WTC11 (cell line): ENCODE data around the gene NDUFS2. TPM values are rescaled to one million over a fixed set of nuclear protein-coding genes. Genes with fewer than 3 reads are reported as not detected.

Experiments
- ATAC-seq: fragments of 200-7000 bp; cut with Tn5 transposase; 2 replicates; pipeline ENCODE4 v1.10.0; 2021; ENCODE audit warnings: mild to moderate bottlenecking, moderate library complexity
- CTCF ChIA-PET: fragments of 300-600 bp; sonication (Branson Sonifier 250); formaldehyde crosslinking; loops from one replicate; lab custom pipeline; 2021; ENCODE audit warnings: antibody characterized with exemption; lab: Charles Lee
- POLR2A ChIA-PET: fragments of 350-600 bp; sonication (Branson Sonifier 250); formaldehyde crosslinking; loops from one replicate; lab custom pipeline; 2021; ENCODE audit warnings: antibody characterized with exemption; lab: Charles Lee
- DNase-seq: peaks from one replicate; pipeline ENCODE4 v3.0.0; 2021; ENCODE audit warnings: low spot score
- H3K27ac Mint-ChIP-seq: 2 replicates; pipeline ENCODE4 v1.8.0; 2021; ENCODE audit warnings: mixed read lengths
- H3K27me3 Mint-ChIP-seq: 2 replicates; pipeline ENCODE4 v1.8.0; 2021; ENCODE audit warnings: low read depth, mild to moderate bottlenecking, moderate library complexity, mixed read lengths
- H3K36me3 Mint-ChIP-seq: 2 replicates; pipeline ENCODE4 v1.8.0; 2021; ENCODE audit warnings: mixed read lengths
- H3K4me1 Mint-ChIP-seq: 2 replicates; pipeline ENCODE4 v1.8.0; 2022; ENCODE audit warnings: mixed read lengths
- H3K4me3 Mint-ChIP-seq: 2 replicates; pipeline ENCODE4 v1.8.0; 2021; ENCODE audit warnings: mild to moderate bottlenecking, moderate library complexity, mixed read lengths
- H3K9me3 Mint-ChIP-seq: 2 replicates; pipeline ENCODE4 v1.8.0; 2021; ENCODE audit warnings: mixed read lengths
- ATF2 ChIP-seq: sonication (generic); formaldehyde crosslinking; IDR thresholded peaks from 2 replicates; pipeline ENCODE4 v1.8.1; 2022; ENCODE audit warnings: low read depth, missing genetic modification reagents, borderline replicate concordance
- ESRRA ChIP-seq: sonication (generic); formaldehyde crosslinking; IDR thresholded peaks from 2 replicates; pipeline ENCODE4 v1.8.1; 2022; ENCODE audit warnings: mild to moderate bottlenecking, missing genetic modification reagents, borderline replicate concordance
- GABPB1 ChIP-seq: sonication (generic); formaldehyde crosslinking; IDR thresholded peaks from 2 replicates; pipeline ENCODE4 v1.8.1; 2023; ENCODE audit warnings: mild to moderate bottlenecking, missing genetic modification reagents
- GTF2I ChIP-seq: fragments of 250-450 bp; sonication (Bioruptor Pico); conservative IDR thresholded peaks from 2 replicates; pipeline ENCODE4 v1.4.0; 2021; ENCODE audit warnings: mild to moderate bottlenecking
- MXD4 ChIP-seq: fragments of 250-450 bp; sonication (Bioruptor Pico); IDR thresholded peaks from 2 replicates; pipeline ENCODE4 v1.8.0; 2021; ENCODE audit warnings: mild to moderate bottlenecking, moderate library complexity, borderline replicate concordance
- MYBL2 ChIP-seq: sonication (generic); formaldehyde crosslinking; IDR thresholded peaks from 2 replicates; pipeline ENCODE4 v1.8.1; 2023; ENCODE audit warnings: mild to moderate bottlenecking, moderate library complexity, missing genetic modification reagents
- NFATC4 ChIP-seq: fragments of 250-450 bp; sonication (Bioruptor Pico); IDR thresholded peaks from 2 replicates; pipeline ENCODE4 v1.9.0; 2021; ENCODE audit warnings: mild to moderate bottlenecking
- NFYB ChIP-seq: sonication (generic); formaldehyde crosslinking; conservative IDR thresholded peaks from 2 replicates; pipeline ENCODE4 v1.8.0; 2022; ENCODE audit warnings: low read depth, missing genetic modification reagents
- NR1H2 ChIP-seq: sonication (generic); formaldehyde crosslinking; IDR thresholded peaks from 2 replicates; pipeline ENCODE4 v1.9.0; 2021; ENCODE audit warnings: mild to moderate bottlenecking, moderate library complexity, missing genetic modification reagents
- RORB ChIP-seq: fragments of 250-450 bp; sonication (Bioruptor Pico); IDR thresholded peaks from 2 replicates; pipeline ENCODE4 v1.9.0; 2021; ENCODE audit warnings: mild to moderate bottlenecking
- SOX15 ChIP-seq: fragments of 250-450 bp; sonication (Bioruptor Pico); IDR thresholded peaks from 2 replicates; pipeline ENCODE4 v1.9.0; 2021; ENCODE audit warnings: mild to moderate bottlenecking
- ZNF317 ChIP-seq: sonication (generic); formaldehyde crosslinking; IDR thresholded peaks from 2 replicates; pipeline ENCODE4 v1.8.1; 2023; ENCODE audit warnings: low read depth, mild to moderate bottlenecking, moderate library complexity, missing genetic modification reagents, borderline replicate concordance
- ZNF396 ChIP-seq: fragments of 250-450 bp; sonication (Bioruptor Pico); IDR thresholded peaks from 2 replicates; pipeline ENCODE4 v1.8.0; 2021; ENCODE audit warnings: mild to moderate bottlenecking, moderate library complexity, borderline replicate concordance
- ZNF423 ChIP-seq: fragments of 250-450 bp; sonication (Bioruptor Pico); IDR thresholded peaks from 2 replicates; pipeline ENCODE4 v2.1.2; 2022; ENCODE audit warnings: mild to moderate bottlenecking, moderate library complexity
- ZSCAN18 ChIP-seq: fragments of 250-450 bp; sonication (Bioruptor Pico); IDR thresholded peaks from 2 replicates; pipeline ENCODE4 v2.1.2; 2022; ENCODE audit warnings: mild to moderate bottlenecking, moderate library complexity
- total RNA-seq: library from RNA; stranded (reverse); gene quantifications from 3 replicates; pipeline ENCODE4 v1.2.3, GENCODE V29; 2021
- TF ChIP-seq, protein P1 (sequence below): sonication (generic); formaldehyde crosslinking; conservative IDR thresholded peaks from 2 replicates; pipeline ENCODE4 v1.8.1; 2022; ENCODE audit warnings: mild to moderate bottlenecking, missing genetic modification reagents
- TF ChIP-seq, protein P2 (sequence below): fragments of 250-450 bp; sonication (Bioruptor Pico); conservative IDR thresholded peaks from 2 replicates; pipeline ENCODE4 v1.9.0; 2021; ENCODE audit warnings: mild to moderate bottlenecking
- TF ChIP-seq, protein P3 (sequence below): fragments of 250-450 bp; sonication (Bioruptor Pico); IDR thresholded peaks from 2 replicates; pipeline ENCODE4 v1.9.0; 2021; ENCODE audit warnings: mild to moderate bottlenecking
- TF ChIP-seq, protein P4 (sequence below): sonication (generic); formaldehyde crosslinking; IDR thresholded peaks from 2 replicates; pipeline ENCODE4 v1.8.0; 2023; ENCODE audit warnings: mild to moderate bottlenecking, missing genetic modification reagents
- TF ChIP-seq, protein P5 (sequence below): sonication (generic); formaldehyde crosslinking; IDR thresholded peaks from 2 replicates; pipeline ENCODE4 v1.8.1; 2023; ENCODE audit warnings: mild to moderate bottlenecking, missing genetic modification reagents
- TF ChIP-seq, protein P6 (sequence below): fragments of 250-450 bp; sonication (Bioruptor Pico); IDR thresholded peaks from 2 replicates; pipeline ENCODE4 v1.8.0; 2021; ENCODE audit warnings: mild to moderate bottlenecking

The NDUFS2 gene
- total RNA-seq, 1 experiment from 2014 or later = 108 TPM

- peak overlapping the region; percentile 100 for H3K27ac Mint-ChIP-seq
- TF ChIP-seq NFATC4 (CRISPR knock-in tag) (no peak), GABPB1 (no peak), SOX15 (CRISPR knock-in tag) (no peak), ESRRA (CRISPR knock-in tag) (no peak), ZNF396 (no peak), ATF2 (CRISPR knock-in tag) (no peak)
- TF ChIP-seq, protein P1, sequence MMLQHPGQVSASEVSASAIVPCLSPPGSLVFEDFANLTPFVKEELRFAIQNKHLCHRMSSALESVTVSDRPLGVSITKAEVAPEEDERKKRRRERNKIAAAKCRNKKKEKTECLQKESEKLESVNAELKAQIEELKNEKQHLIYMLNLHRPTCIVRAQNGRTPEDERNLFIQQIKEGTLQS (CRISPR knock-in tag) = no peak
- TF ChIP-seq, protein P2, sequence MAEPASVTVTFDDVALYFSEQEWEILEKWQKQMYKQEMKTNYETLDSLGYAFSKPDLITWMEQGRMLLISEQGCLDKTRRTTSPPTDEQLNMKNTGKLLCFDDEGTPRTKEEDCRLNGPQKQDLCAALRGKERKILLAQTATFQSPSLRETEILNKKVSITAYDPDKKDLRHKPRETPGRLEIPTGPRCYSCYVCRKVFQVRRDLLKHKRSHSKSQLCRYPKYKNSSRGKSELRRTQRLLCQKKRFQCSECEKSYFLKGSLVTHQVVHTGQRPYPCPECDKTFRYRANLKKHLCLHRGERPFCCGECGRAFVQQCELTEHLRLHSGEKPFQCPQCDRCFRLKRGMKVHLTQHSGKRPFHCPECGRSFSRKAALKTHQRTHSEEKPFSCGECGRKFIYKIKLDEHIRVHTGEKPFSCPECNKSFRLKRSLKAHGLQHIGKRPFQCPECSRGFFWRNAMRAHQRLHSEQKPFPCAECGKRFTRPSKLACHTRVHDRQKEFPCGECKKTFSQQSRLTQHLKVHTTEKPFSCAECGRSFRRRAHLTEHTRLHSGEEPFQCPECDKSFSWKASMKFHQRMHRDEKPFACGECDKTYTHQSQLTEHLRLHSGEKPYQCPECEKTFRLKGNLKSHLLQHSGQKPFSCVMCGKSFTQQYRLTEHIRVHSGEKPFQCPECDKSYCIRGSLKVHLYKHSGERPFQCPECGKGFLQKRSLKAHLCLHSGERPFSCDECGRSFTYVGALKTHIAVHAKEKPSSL (CRISPR knock-in tag) = no peak
- TF ChIP-seq, protein P3, sequence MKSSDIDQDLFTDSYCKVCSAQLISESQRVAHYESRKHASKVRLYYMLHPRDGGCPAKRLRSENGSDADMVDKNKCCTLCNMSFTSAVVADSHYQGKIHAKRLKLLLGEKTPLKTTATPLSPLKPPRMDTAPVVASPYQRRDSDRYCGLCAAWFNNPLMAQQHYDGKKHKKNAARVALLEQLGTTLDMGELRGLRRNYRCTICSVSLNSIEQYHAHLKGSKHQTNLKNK (CRISPR knock-in tag) = no peak
- H3K36me3 Mint-ChIP-seq = peaks cover 22% of the 10 kb centered on the region
- H3K9me3 Mint-ChIP-seq = no peaks in the 10 kb centered on the region
- H3K27me3 Mint-ChIP-seq = no peaks in the 10 kb centered on the region
- ATAC-seq = no peak
- CTCF ChIA-PET = interaction anchor here (1.0 to 2.5 kb wide), 7 partner anchors 8 to 204 kb away, joined by 3 to 41 read pairs (median 6); partner anchors contain the start of genes KLHDC9, PPOX and TOMM40L
- DNase-seq = no peak
- peak overlapping the region; percentile 97 for H3K4me3 Mint-ChIP-seq
- POLR2A ChIA-PET = interaction anchor here (1.5 to 1.7 kb wide), 2 partner anchors 21 to 24 kb away, joined by 3 to 9 read pairs; partner anchors contain the start of genes ADAMTS4 and UFC1
- peaks cover 20% of the 10 kb centered on the region for H3K4me1 Mint-ChIP-seq
Observed at GRCh38 chr1:161177936-161178244, 24.3 kb upstream of the NDUFS2 start.

- POLR2A ChIA-PET = no interaction called here
- Mint-ChIP-seq H3K4me3 (no peak overlapping the region), H3K9me3 (no peaks in the 10 kb centered on the region), H3K4me1 (peaks cover 20% of the 10 kb centered on the region), H3K36me3 (peaks cover 7% of the 10 kb centered on the region), H3K27me3 (no peaks in the 10 kb centered on the region; the same call in 1 of the 2 replicates), H3K27ac (no peak overlapping the region)
- DNase-seq (no peak), ATAC-seq (no peak)
- no peak for TF ChIP-seq RORB
- TF ChIP-seq, protein P4, sequence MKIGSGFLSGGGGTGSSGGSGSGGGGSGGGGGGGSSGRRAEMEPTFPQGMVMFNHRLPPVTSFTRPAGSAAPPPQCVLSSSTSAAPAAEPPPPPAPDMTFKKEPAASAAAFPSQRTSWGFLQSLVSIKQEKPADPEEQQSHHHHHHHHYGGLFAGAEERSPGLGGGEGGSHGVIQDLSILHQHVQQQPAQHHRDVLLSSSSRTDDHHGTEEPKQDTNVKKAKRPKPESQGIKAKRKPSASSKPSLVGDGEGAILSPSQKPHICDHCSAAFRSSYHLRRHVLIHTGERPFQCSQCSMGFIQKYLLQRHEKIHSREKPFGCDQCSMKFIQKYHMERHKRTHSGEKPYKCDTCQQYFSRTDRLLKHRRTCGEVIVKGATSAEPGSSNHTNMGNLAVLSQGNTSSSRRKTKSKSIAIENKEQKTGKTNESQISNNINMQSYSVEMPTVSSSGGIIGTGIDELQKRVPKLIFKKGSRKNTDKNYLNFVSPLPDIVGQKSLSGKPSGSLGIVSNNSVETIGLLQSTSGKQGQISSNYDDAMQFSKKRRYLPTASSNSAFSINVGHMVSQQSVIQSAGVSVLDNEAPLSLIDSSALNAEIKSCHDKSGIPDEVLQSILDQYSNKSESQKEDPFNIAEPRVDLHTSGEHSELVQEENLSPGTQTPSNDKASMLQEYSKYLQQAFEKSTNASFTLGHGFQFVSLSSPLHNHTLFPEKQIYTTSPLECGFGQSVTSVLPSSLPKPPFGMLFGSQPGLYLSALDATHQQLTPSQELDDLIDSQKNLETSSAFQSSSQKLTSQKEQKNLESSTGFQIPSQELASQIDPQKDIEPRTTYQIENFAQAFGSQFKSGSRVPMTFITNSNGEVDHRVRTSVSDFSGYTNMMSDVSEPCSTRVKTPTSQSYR (CRISPR knock-in tag) = no peak
- no peak for TF ChIP-seq NR1H2
- no peak for TF ChIP-seq ZNF317 (CRISPR knock-in tag)
- no peak for TF ChIP-seq GTF2I (CRISPR knock-in tag)
- TF ChIP-seq ZNF423 (CRISPR knock-in tag) = no peak
- TF ChIP-seq ZSCAN18 = no peak
- no peak for TF ChIP-seq MYBL2 (CRISPR knock-in tag)
- TF ChIP-seq NFYB (CRISPR knock-in tag) = no peak
- no peak for TF ChIP-seq MXD4 (CRISPR knock-in tag)
- TF ChIP-seq ESRRA (CRISPR knock-in tag) = no peak
- TF ChIP-seq, protein P5, sequence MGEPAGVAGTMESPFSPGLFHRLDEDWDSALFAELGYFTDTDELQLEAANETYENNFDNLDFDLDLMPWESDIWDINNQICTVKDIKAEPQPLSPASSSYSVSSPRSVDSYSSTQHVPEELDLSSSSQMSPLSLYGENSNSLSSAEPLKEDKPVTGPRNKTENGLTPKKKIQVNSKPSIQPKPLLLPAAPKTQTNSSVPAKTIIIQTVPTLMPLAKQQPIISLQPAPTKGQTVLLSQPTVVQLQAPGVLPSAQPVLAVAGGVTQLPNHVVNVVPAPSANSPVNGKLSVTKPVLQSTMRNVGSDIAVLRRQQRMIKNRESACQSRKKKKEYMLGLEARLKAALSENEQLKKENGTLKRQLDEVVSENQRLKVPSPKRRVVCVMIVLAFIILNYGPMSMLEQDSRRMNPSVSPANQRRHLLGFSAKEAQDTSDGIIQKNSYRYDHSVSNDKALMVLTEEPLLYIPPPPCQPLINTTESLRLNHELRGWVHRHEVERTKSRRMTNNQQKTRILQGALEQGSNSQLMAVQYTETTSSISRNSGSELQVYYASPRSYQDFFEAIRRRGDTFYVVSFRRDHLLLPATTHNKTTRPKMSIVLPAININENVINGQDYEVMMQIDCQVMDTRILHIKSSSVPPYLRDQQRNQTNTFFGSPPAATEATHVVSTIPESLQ = no peak
- TF ChIP-seq, protein P6, sequence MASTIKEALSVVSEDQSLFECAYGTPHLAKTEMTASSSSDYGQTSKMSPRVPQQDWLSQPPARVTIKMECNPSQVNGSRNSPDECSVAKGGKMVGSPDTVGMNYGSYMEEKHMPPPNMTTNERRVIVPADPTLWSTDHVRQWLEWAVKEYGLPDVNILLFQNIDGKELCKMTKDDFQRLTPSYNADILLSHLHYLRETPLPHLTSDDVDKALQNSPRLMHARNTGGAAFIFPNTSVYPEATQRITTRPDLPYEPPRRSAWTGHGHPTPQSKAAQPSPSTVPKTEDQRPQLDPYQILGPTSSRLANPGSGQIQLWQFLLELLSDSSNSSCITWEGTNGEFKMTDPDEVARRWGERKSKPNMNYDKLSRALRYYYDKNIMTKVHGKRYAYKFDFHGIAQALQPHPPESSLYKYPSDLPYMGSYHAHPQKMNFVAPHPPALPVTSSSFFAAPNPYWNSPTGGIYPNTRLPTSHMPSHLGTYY (CRISPR knock-in tag) = no peak
- CTCF ChIA-PET = interaction anchor here (0.6 to 1.1 kb wide), 4 partner anchors 22 to 1078 kb away, joined by 3 to 6 read pairs (median 5); partner anchors contain the start of gene NDUFS2
Observed at GRCh38 chr1:161179698-161180097, 22.5 kb upstream of the NDUFS2 start.
